ENCODE measurements around the gene ENTREP1. TPM values are rescaled to one million over a fixed set of nuclear protein-coding genes. Genes with fewer than 3 reads are reported as not detected.

ENTREP1 gene
- total RNA-seq, 1 donor from 2014 or later: 1.0 TPM

- H3K9me3 Mint-ChIP-seq (ENCODE audit: unreplicated experiment): peaks cover 4% of the 10 kb centered on the region
- peaks cover 5% of the 10 kb centered on the region for H3K27me3 Mint-ChIP-seq (ENCODE audit: unreplicated experiment)
- no peaks in the 10 kb centered on the region for H3K36me3 Mint-ChIP-seq (ENCODE audit: unreplicated experiment)
- peaks cover 19% of the 10 kb centered on the region for H3K4me1 Mint-ChIP-seq (ENCODE audit: low read depth, unreplicated experiment)
- H3K27ac Mint-ChIP-seq (ENCODE audit: unreplicated experiment): no peak overlapping the region
- no peak overlapping the region for H3K4me3 Mint-ChIP-seq (ENCODE audit: unreplicated experiment)
- DNase-seq: no peak
- no peak for TF ChIP-seq CTCF (IDR thresholded peaks at IDR 0.05; ENCODE audit: partially characterized antibody, unreplicated experiment)
Measured at GRCh38 chr9:69382135-69382534, 57.1 kb downstream of the ENTREP1 start.

- no peak for DNase-seq
- no peak overlapping the region for H3K4me3 Mint-ChIP-seq (ENCODE audit: unreplicated experiment)
- H3K27me3 Mint-ChIP-seq (ENCODE audit: unreplicated experiment): peaks cover 3% of the 10 kb centered on the region
- no peaks in the 10 kb centered on the region for H3K9me3 Mint-ChIP-seq (ENCODE audit: unreplicated experiment)
- H3K27ac Mint-ChIP-seq (ENCODE audit: unreplicated experiment): no peak overlapping the region
- no peak for TF ChIP-seq CTCF (IDR thresholded peaks at IDR 0.05; ENCODE audit: partially characterized antibody, unreplicated experiment)
- H3K4me1 Mint-ChIP-seq (ENCODE audit: low read depth, unreplicated experiment): peaks cover 3% of the 10 kb centered on the region
- no peaks in the 10 kb centered on the region for H3K36me3 Mint-ChIP-seq (ENCODE audit: unreplicated experiment)
Measured at GRCh38 chr9:69385581-69386033, 60.6 kb downstream of the ENTREP1 start.

GRCh38 chr9:69386651-69387050, 61.6 kb downstream of the ENTREP1 start:
- Mint-ChIP-seq H3K36me3 (ENCODE audit: unreplicated experiment) (no peaks in the 10 kb centered on the region), H3K4me3 (ENCODE audit: unreplicated experiment) (no peak overlapping the region), H3K27me3 (ENCODE audit: unreplicated experiment) (peaks cover 3% of the 10 kb centered on the region), H3K9me3 (ENCODE audit: unreplicated experiment) (no peaks in the 10 kb centered on the region), H3K27ac (ENCODE audit: unreplicated experiment) (no peak overlapping the region), H3K4me1 (ENCODE audit: low read depth, unreplicated experiment) (peaks cover 3% of the 10 kb centered on the region)
- TF ChIP-seq CTCF (IDR thresholded peaks at IDR 0.05; ENCODE audit: partially characterized antibody, unreplicated experiment): no peak
- no peak for DNase-seq

DNA sequence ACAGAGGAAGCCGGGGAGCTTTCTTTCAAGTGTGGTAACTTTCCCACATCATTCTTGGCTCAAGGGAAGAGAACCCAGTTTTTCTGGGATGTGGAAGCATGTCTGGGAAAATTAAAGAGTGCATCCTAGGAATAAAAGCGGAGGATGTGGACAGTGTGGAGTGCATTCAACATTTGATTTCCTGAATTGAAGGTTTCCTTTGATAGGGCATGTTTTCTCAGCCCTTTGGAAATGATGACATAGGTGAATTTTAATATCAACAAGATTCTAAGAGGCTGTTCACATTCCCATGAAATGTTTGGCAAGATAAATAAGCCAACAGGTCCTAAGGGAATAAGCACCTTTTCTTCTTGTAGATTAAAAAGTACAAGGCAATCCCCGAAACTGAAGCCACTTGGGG, 63.6 kb downstream of the ENTREP1 start:
- Mint-ChIP-seq H3K27me3 (ENCODE audit: unreplicated experiment) (peaks cover 2% of the 10 kb centered on the region), H3K4me1 (ENCODE audit: low read depth, unreplicated experiment) (peaks cover 3% of the 10 kb centered on the region), H3K9me3 (ENCODE audit: unreplicated experiment) (peaks cover 1% of the 10 kb centered on the region), H3K4me3 (ENCODE audit: unreplicated experiment) (no peak overlapping the region), H3K27ac (ENCODE audit: unreplicated experiment) (no peak overlapping the region), H3K36me3 (ENCODE audit: unreplicated experiment) (no peaks in the 10 kb centered on the region)
- no peak for TF ChIP-seq CTCF (IDR thresholded peaks at IDR 0.05; ENCODE audit: partially characterized antibody, unreplicated experiment)
- DNase-seq: no peak

DNA sequence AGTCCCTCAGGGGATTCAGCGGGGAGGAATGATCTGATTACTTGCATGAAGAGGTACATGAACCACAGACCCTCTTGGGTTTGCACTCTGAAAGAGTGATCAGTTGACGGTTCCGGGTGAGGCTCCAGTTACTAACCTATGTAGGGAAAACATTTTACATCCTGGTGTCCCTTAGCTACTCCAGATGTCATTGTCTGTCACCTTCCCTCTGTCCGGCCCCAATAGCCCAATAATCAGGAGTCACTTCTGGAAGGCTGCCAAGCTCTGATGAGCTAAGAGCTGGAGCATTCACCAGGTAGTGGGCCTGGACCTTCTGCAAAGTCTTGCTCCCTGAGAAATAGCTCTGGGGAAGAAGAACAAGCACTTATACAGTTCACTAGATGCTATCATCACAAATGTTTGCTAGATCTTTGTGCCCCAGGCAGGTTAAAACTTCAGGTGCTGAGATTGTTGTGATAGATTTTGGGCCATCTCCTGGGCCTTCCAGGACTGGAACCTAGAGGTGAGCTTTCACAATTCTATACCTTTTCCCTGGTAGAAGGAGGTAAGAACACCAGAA, 64.5 kb downstream of the ENTREP1 start:
- no peak for DNase-seq
- Mint-ChIP-seq H3K9me3 (ENCODE audit: unreplicated experiment) (peaks cover 1% of the 10 kb centered on the region), H3K27me3 (ENCODE audit: unreplicated experiment) (peaks cover 2% of the 10 kb centered on the region), H3K4me3 (ENCODE audit: unreplicated experiment) (no peak overlapping the region), H3K4me1 (ENCODE audit: low read depth, unreplicated experiment) (peaks cover 2% of the 10 kb centered on the region), H3K36me3 (ENCODE audit: unreplicated experiment) (no peaks in the 10 kb centered on the region), H3K27ac (ENCODE audit: unreplicated experiment) (no peak overlapping the region)
- TF ChIP-seq CTCF (IDR thresholded peaks at IDR 0.05; ENCODE audit: partially characterized antibody, unreplicated experiment): no peak
